Erythroblast (primary cell): Measurements from ENCODE around the gene TNN.

Source experiments
- DNase-seq, 2 experiments: peaks; one replicate each; lab custom pipeline; 2025; lab: John Stamatoyannopoulos, UW
- GATA1 ChIP-seq: IDR thresholded peaks from 2 replicates; pipeline ENCODE4 v1.6.1; 2011; ENCODE audit warnings: low read depth, mild to moderate bottlenecking, control low read depth, low read length, moderate library complexity
- POLR2A ChIP-seq: IDR thresholded peaks from 2 replicates; pipeline ENCODE4 v1.6.1; 2011; ENCODE audit warnings: mild to moderate bottlenecking, low read length

The TNN gene

DNA sequence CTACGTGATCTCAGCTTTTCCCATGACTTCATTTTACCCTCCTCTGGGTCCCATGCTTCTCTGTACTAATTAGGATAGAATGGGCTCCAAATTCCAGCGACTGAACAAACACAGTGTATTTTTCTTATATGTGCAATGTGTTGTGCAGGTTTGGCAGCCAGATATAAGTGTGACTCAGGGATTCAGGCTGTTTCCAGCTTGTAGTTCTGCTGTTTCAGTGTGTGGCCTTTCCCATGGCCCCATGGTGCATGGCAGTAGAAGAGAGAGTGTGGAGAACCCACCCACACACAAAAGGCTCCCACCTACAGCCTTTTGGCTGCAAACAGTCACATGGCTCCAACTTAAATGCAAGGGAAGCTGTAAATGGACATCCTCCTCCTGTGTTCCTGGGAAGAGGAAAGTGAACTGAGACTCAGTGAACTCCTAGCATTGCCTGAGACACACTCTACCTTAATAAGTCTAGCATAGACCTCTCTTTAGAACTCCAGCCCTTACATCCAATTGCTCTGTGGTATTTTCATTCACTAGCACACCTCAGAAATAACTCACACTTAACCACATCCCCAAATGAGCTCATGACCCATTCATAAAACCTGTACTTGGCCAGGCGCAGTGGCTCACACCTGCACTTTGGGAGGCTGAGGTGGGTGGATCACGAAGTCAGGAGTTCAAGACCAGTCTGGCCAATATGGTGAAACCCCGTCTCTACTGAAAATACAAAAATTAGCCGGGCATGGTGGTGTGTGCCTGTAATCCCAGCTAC, 66.2 kb downstream of the TNN start:
- TF ChIP-seq GATA1 (no peak), POLR2A (no peak)
- no peak for DNase-seq

DNA sequence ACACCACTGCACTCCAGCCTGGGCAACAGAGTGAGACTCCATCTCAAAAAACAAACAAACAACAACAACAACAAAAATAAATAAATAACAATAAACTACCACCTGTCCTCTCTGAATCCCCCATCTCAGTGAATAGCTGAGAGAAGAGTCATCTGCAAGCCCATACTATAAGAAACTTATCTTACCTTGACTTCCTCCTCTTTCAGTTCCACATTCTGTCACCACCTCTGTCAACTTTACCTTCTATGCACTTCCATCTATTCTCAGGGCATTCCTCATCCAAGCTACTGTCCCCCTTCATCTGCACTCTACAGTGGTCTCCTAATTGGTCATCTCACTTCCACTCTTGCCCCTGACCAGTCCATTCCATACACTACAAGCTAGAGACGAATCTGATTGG, 66.9 kb downstream of the TNN start:
- no peak for DNase-seq
- TF ChIP-seq POLR2A (no peak), GATA1 (no peak)

DNA sequence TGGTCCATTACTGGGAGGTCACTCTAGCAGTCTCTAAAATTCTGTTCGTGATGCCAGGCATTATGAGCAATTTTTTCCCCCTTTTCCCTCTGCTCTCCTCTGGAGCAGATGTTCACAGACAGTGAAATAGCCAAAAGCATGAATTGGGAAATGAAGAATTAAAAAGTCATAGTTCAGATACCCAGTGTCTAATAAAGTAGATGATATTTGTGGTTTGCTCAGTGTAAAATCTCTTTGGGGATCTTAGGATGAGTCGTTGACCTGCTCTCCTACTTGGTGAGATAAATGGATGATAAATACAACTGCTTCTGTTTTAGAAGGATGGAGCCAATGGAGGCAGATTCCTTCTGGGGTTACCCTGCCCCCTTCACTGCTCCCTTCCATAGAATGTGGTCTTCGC, 68.6 kb downstream of the TNN start:
- no peak for TF ChIP-seq POLR2A
- DNase-seq = no peak

DNA sequence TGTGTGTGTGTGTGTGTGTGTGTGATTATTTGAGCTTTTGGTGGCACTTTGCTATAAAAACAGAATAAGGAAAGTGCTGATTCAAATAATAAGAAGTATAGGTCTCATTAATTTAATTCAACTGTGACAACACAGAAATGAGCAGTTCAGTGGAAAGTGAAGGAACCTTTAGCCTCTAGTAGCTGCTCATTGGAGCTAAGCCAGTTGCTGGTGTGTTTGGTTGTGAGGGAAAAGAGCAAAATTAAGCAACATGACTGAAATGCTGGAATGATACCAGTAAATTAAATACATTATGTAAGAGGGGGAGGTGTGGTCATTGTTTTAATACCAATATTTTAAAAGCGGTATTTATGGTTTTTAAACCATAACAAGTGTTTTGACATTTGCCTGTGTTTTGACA, 69.7 kb downstream of the TNN start:
- TF ChIP-seq POLR2A (no peak), GATA1 (no peak)
- no peak for DNase-seq

DNA sequence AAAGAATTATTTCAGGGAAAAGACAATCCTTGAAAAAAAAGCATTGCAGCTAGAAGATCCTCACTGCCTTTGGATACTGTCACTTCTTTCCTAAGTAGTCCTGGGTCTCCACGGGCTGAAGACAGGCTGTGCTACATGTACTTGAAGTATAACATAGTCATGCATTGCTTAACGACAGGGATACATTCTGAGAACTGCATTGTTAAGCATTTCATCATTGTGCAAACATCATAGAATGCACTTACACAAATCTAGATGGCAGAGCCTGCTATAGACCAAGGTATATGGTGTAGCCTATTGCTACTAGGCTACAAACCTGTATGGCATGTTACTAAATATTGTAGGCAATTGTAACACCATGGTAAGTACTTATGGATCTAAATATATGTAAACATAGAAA, 70.9 kb downstream of the TNN start:
- DNase-seq = no peak
- TF ChIP-seq POLR2A (no peak), GATA1 (no peak)

DNA sequence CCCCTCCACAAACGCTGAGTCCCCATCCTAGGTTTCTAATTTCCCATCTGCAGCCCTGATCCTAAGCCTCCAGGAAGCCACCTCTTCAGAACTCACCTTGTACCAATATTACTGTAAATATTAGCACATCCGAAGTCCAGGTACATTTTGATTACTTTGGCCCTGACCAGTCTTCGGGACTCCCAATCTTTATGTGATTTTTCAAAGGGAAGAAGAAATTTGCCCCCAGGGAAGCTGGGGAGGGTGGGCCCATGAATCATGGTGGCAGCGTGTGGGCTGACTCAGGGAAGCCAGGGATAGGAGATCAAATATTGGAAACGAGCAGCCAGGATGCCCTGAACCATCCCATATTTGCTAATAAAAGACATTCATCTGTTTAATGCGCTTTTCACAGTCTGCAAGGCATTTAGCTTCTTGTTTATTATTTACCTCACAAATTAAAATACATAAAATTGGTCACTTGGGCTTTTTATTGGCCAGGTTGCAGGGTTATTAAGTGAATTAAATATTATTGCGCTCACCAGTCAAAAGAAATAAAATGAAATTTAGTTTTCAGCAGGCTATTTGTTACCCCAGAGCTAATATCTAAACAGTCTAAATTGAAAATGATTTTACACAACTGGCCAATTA, 78.4 kb downstream of the TNN start:
- no peak for TF ChIP-seq GATA1
- no peak for DNase-seq

DNA sequence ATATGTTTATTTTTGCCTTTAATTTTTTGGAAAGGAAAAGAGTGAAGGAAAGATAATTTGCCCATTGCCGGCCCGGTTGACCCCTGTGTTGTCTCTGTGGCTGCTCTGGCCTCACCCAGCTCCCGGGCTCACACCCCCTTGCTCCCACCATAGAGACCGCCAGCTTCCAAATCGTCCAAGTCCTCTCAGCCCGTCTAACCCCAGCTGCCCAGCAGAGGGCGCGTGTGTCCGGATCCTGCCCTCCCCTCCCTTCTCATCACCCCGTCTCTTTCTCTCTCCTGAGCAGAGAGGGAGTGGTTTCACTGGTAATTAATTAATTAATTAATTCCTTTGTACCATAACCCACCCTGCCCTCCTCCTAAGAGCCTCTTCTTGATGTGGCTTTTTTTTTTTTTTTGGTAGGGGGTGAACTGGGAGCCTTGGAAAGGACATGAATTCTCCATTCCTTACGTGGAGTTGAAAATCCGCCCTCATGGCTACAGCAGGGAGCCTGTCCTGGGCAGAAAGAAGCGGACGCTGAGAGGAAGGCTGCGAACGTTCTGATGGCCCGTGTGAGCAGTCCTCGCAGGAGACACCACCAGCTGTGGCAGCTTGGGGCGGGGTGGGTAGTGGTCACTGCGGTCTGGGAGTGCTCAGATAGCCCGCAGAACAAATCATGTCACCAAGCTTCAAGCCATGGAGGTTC, 79.0 kb downstream of the TNN start:
- peak; percentile 69 to 77 for DNase-seq
- TF ChIP-seq GATA1 = no peak
- TF ChIP-seq POLR2A = no peak

DNA sequence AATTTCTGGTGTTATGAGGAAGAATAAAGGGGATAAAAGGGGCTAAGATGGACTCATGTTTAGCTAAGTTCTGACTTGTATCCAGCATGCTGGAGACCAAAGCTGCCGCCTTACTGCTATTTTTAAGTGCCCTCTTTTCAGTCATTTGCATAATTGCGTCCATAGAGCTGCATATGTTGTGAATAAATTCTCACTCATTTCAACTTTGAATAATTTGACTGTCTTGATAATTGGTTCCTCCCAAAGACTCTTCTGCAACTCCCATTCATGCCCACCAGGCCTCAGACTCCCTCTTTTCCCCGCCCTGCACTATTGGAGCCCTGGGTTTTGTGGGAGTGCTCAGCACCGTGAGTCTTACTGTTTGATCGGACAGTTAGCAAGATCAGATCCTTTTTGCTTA, 79.9 kb downstream of the TNN start:
- TF ChIP-seq GATA1 = no peak
- no peak for TF ChIP-seq POLR2A
- no peak for DNase-seq

DNA sequence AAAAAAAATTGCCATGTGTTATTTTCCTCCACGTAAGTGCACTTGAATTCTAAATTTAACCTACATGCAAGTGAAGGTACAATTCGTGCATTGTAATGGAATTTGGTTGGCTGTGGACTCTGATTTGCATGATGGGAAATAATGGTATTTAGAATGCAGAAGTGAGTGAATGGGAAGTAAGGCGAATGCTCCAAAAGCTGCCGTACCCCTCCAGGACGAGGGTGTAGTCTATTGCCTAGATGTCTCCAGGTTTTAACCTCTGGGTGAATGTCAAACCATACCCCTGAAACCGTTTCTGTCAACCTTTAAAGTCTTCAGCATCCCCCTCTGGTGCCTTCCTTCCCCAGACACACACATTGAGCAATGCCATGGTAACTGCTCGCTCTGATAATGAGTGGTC, 80.4 kb downstream of the TNN start:
- no peak for DNase-seq

DNA sequence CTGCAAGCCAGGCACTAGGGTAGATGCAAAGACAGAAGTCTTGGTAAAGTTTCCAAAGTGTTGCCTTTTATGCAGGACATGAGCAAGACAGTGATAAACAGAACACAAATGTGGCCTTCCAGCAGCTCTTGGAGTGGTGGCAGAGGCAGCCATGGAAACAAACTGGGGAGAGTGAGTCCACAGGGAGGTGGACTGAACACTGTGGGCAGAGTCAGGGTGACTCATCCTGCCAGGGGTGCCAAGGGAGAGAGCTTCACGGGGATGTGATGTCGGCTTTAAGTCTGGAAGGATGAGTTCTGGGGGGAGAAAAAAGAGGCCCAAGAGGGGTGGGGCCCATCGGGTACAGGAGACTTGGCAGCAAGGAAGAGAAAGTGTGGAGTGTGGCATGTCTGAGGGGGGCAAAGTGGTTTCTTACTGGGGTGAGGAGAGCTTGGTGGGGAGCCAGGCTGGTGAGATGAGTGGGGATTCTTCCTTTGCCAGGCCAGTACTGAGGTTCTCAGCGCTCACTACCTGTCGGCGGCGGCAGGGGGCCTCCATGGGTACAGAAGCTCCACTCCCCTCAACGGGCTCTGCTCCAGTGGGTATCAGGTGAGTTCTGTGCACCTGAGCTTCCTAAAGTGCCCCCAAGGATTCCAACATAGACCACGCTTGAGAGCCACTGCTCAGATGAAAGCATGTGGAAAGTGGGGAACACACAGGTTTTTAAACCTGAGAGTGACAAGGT, 83.1 kb downstream of the TNN start:
- no peak for DNase-seq
- TF ChIP-seq POLR2A (no peak), GATA1 (no peak)

More for the DNA sequence above, 80.4 kb downstream of the TNN start:
- TF ChIP-seq GATA1 = no peak

DNA sequence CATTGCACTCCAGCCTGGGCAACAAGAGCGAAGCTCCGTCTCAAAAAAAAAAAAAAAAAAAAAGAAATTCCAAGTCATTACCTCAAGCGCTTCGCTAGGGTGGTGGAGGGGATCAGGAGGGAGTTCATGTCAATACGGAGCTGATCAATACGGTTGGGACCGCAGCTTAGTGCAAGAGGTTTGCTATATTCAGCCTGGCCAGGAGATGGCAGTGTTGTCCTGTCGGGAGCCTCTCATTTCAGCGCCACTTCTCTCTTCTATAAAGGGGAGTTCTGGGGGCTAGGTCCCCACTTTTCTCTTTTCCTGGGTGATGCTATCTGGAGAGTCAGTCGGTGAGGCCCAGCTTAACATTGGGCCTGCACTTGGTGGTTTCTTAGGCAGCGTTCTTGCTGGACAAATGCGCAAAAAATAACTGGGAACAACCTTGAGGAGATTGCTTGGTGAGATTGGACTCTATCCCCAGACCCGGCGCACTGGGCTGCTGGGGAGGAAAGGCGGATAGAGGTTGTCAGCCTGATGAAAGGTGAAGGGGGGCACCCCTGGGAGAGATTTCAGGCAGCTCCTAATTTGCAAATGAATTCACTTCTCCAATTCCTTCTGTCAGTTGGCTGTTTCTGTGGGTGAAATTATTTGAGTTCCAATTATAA, 84.5 kb downstream of the TNN start:
- TF ChIP-seq GATA1 = no peak
- TF ChIP-seq POLR2A = no peak
- DNase-seq = peak; percentile 63 to 80

DNA sequence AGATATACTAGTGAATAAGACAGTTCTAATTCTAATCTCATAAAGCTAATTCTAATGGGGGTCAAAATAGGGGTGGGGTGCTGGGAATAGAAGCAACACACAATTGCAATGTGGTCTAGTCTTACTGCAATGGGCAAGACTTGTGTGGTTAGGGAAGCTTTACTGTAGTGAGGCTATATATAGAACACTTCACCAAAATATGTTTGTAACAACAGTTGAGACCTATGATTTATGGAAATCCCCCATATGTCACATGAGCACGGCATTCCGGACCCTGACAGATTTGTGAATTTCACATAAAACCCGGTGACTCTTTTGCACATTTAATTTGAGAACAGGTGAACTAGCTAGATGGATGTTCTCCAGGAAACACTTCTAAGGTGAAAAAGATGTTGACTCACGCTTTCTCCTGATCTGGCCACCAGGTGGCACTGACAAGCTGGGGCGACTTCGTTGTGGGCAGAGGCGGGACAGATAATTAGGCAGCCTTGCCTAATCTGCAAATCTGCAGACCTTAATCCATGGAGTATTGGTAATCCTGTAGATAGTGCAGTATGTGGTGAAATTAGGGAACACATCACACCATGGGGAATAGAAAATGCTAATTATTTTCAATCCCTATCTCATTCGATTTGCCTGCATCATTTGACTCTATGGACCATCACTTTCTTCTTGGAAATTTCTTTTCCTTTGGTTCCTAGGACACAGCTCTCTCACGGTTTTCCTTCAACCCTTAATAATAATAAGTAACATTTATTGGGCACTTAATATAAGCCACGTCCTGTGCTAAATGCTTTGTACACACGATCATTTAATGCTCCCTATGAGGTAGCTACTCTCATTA, 87.2 kb downstream of the TNN start:
- no peak for TF ChIP-seq POLR2A
- no peak for TF ChIP-seq GATA1
- peak; percentile 76 to 84 for DNase-seq

DNA sequence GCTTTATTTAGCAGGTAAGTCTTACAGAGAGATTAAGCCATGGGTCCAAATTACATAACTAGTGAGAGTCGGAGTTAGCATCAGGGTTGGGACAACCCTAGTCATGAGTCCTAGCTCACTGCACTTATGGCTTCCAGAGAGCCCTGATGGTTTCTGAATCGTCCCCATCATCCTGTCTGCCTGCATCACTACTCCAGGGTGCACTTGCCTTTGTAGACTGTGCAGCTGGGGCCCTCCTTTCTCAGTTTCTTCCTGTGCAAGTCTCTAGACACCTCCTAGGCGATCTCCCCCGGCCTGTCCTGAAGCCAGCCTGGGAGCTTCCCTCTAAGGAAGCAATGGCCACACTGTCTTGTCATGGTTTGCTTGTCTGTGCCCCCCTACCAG, 87.8 kb downstream of the TNN start:
- TF ChIP-seq GATA1 (no peak), POLR2A (no peak)
- DNase-seq = no peak
